ENCODE measurements around the gene CSH2. TPM values are rescaled to one million over a fixed set of nuclear protein-coding genes. Genes with fewer than 3 reads are reported as not detected.
"Not testable (repeated sequence)": the region's sequence is repeated elsewhere in the genome, so short reads cannot be mapped to it uniquely, and the experiment has no call there.

Gene CSH2
- total and polyA plus RNA-seq, 8 donors, result not detected

GRCh38 chr17:63843910-63844677, 29.4 kb downstream of the CSH2 start:
- no peak for DNase-seq
- WGBS, 5 donors, result 67 to 77% (median 74%) methylated on average over 9 of the region's 9 CpGs
- H3K27me3 ChIP-seq, result no peaks in the 10 kb centered on the region
- no peaks in the 10 kb centered on the region for H3K36me3 ChIP-seq
- TF ChIP-seq EP300 (IDR thresholded peaks at IDR 0.05), result no peak
- no peak for TF ChIP-seq CTCF (IDR thresholded peaks at IDR 0.05)
- TF ChIP-seq POLR2AphosphoS5 (IDR thresholded peaks at IDR 0.05), result no peak
- TF ChIP-seq POLR2A (IDR thresholded peaks at IDR 0.05), result no peak
- H3K4me3 ChIP-seq, result peak overlapping the region in 3 of 4 donors; percentile 85 to 95 (median 94)
- H3K27ac ChIP-seq, result peak overlapping the region in 4 of 5 donors; percentile 89 to 97 (median 96)
- H3K9me3 ChIP-seq, result no peaks in the 10 kb centered on the region
- intact Hi-C loops (cut with DNase I; ENCODE audit: low total_unique reads), result no loop called here
- peaks cover 33 to 49% (median 39%) of the 10 kb centered on the region in 4 donors for H3K4me1 ChIP-seq

GRCh38 chr17:63843387-63843888, 30.0 kb downstream of the CSH2 start:
- peak overlapping the region; percentile 85 to 95 (median 94) for H3K4me3 ChIP-seq
- H3K36me3 ChIP-seq; H3K27me3 ChIP-seq; intact Hi-C loops (cut with DNase I; ENCODE audit: low total_unique reads); H3K9me3 ChIP-seq: not testable (repeated sequence)
- peak; percentile 41 to 73 for DNase-seq
- peaks cover 39 to 49% (median 41%) of the 10 kb centered on the region in 4 donors for H3K4me1 ChIP-seq
- H3K27ac ChIP-seq, result peak overlapping the region; percentile 89 to 97 (median 95)
- 4 to 6% (median 5%) methylated on average over 19 of the region's 19 CpGs for WGBS, 5 donors

- TF ChIP-seq POLR2AphosphoS5 (IDR thresholded peaks at IDR 0.05), result peak; percentile 46 to 81 (median 64)
- TF ChIP-seq CTCF (IDR thresholded peaks at IDR 0.05), result no peak
- no peak for TF ChIP-seq EP300 (IDR thresholded peaks at IDR 0.05)
- TF ChIP-seq POLR2A (IDR thresholded peaks at IDR 0.05), result no peak
- Histone ChIP-seq H3K4me3 (peak within 1 kb of the TSS; percentile 85 to 95 (median 94)), H3K27me3 (no peaks in the 10 kb centered on the region), H3K27ac (peak within 1 kb of the TSS; percentile 89 to 97 (median 95)), H3K36me3 (peaks cover 0 to 2% (median under 1%) of the 10 kb centered on the region in 4 donors), H3K4me1 (peaks cover 44 to 53% (median 47%) of the 10 kb centered on the region in 4 donors), H3K9me3 (no peaks in the 10 kb centered on the region)
- intact Hi-C loops (cut with DNase I; ENCODE audit: low total_unique reads), result no loop called here
- DNase-seq, result peak; percentile 99
- WGBS, 5 donors, result 0 to 1% (median 0%) methylated on average over 11 to 92 of the region's 92 CpGs
Observed at GRCh38 chr17:63842540-63843386, 30.7 kb downstream of the CSH2 start, which contains the start of gene SMARCD2. TSS of gene SMARCD2 (minus strand) at chr17:63842685. CDS start at chr17:63842674, 11 bp downstream.

GRCh38 chr17:63842173-63842539, 31.3 kb downstream of the CSH2 start:
- 0 to 1% (median 1%) methylated on average over 19 to 36 of the region's 36 CpGs for WGBS, 5 donors
- no peaks in the 10 kb centered on the region for H3K27me3 ChIP-seq
- no peak for TF ChIP-seq POLR2A (IDR thresholded peaks at IDR 0.05)
- no peak for TF ChIP-seq EP300 (IDR thresholded peaks at IDR 0.05)
- no peak for TF ChIP-seq CTCF (IDR thresholded peaks at IDR 0.05)
- TF ChIP-seq POLR2AphosphoS5 (IDR thresholded peaks at IDR 0.05), result no peak
- peak in 1 of 2 donors; percentile 33 for DNase-seq
- H3K4me3 ChIP-seq, result peak overlapping the region; percentile 85 to 95 (median 94)
- peaks cover 3 to 8% (median 6%) of the 10 kb centered on the region in 4 donors for H3K36me3 ChIP-seq
- peaks cover 50 to 59% (median 53%) of the 10 kb centered on the region in 4 donors for H3K4me1 ChIP-seq
- H3K27ac ChIP-seq, result peak overlapping the region; percentile 89 to 97 (median 95)
- H3K9me3 ChIP-seq, result no peaks in the 10 kb centered on the region
- intact Hi-C loops (cut with DNase I; ENCODE audit: low total_unique reads), result no loop called here
